T-helper 9 cell (primary cell): ENCODE measurements around the gene DDR1.
"Not testable (repeated sequence)": the region's sequence is repeated elsewhere in the genome, so short reads cannot be mapped to it uniquely, and the experiment has no call there.

Experiments
- DNase-seq: peaks from one replicate; pipeline ENCODE4 v3.0.0-alpha.2; 2020

Gene DDR1

GRCh38 chr6:30922447-30922852 is 38.1 kb downstream of the DDR1 start:
- no peak for DNase-seq

- DNase-seq: not testable (repeated sequence)
Measured at GRCh38 chr6:30924040-30924627, 39.8 kb downstream of the DDR1 start.

- no peak for DNase-seq
Measured at GRCh38 chr6:30926644-30927043, 42.3 kb downstream of the DDR1 start.

- DNase-seq: not testable (repeated sequence)
Measured at GRCh38 chr6:30927080-30927479, 42.8 kb downstream of the DDR1 start.

GRCh38 chr6:30928677-30929076 is 44.4 kb downstream of the DDR1 start:
- no peak for DNase-seq

- no peak for DNase-seq
Measured at GRCh38 chr6:30930506-30930905, 46.2 kb downstream of the DDR1 start.

GRCh38 chr6:30931272-30931671 is 47.0 kb downstream of the DDR1 start:
- DNase-seq: no peak

- DNase-seq: no peak
Measured at GRCh38 chr6:30931969-30932645, 47.8 kb downstream of the DDR1 start, which contains the start of gene SFTA2. SFTA2 (minus strand) TSS chr6:30932170; CDS start chr6:30932096, 74 bp downstream.

- no peak for DNase-seq
Measured at GRCh38 chr6:30932665-30933365, 48.5 kb downstream of the DDR1 start.

- no peak for DNase-seq
Measured at GRCh38 chr6:30935018-30935417, 50.7 kb downstream of the DDR1 start.

- no peak for DNase-seq
Measured at GRCh38 chr6:30937265-30937664, 52.9 kb downstream of the DDR1 start.

- no peak for DNase-seq
Measured at GRCh38 chr6:30938730-30939129, 54.4 kb downstream of the DDR1 start.

GRCh38 chr6:30939473-30939872 is 55.2 kb downstream of the DDR1 start:
- DNase-seq: no peak

GRCh38 chr6:30940361-30940986 is 56.2 kb downstream of the DDR1 start, which contains the start of gene MUCL3:
MUCL3 (plus strand) TSS chr6:30940973; CDS start chr6:30941000, 27 bp downstream.
- no peak for DNase-seq

GRCh38 chr6:30942338-30943060 is 58.2 kb downstream of the DDR1 start:
- DNase-seq: no peak

- no peak for DNase-seq
Measured at GRCh38 chr6:30944051-30944450, 59.7 kb downstream of the DDR1 start.

- DNase-seq: no peak
Measured at GRCh38 chr6:30945281-30945680, 61.0 kb downstream of the DDR1 start.

GRCh38 chr6:30947231-30947630 is 62.9 kb downstream of the DDR1 start:
- DNase-seq: no peak

GRCh38 chr6:30948811-30949210 is 64.5 kb downstream of the DDR1 start:
- DNase-seq: no peak
